OCI-LY1 (cell line): ENCODE measurements around the gene GMEB2.
"Not testable (repeated sequence)": the region's sequence is repeated elsewhere in the genome, so short reads cannot be mapped to it uniquely, and the experiment has no call there.

Source experiments
- EZH2 ChIP-seq: fragments of 200-600 bp; sonication (generic), shearing (Covaris generic); IDR thresholded peaks from 2 replicates; pipeline ENCODE4 v1.8.0; 2017; ENCODE audit warnings: borderline replicate concordance, mixed run types, mild to moderate bottlenecking, antibody characterized with exemption, low read length, moderate library complexity, mixed read lengths
- TF ChIP-seq, protein P1 (sequence below): fragments of 200-600 bp; sonication (generic), shearing (Covaris generic); IDR thresholded peaks from 2 replicates; pipeline ENCODE4 v1.5.1; 2017; ENCODE audit warnings: mild to moderate bottlenecking, antibody characterized with exemption, low read length, moderate library complexity, mixed read lengths

- TF ChIP-seq, protein P1, sequence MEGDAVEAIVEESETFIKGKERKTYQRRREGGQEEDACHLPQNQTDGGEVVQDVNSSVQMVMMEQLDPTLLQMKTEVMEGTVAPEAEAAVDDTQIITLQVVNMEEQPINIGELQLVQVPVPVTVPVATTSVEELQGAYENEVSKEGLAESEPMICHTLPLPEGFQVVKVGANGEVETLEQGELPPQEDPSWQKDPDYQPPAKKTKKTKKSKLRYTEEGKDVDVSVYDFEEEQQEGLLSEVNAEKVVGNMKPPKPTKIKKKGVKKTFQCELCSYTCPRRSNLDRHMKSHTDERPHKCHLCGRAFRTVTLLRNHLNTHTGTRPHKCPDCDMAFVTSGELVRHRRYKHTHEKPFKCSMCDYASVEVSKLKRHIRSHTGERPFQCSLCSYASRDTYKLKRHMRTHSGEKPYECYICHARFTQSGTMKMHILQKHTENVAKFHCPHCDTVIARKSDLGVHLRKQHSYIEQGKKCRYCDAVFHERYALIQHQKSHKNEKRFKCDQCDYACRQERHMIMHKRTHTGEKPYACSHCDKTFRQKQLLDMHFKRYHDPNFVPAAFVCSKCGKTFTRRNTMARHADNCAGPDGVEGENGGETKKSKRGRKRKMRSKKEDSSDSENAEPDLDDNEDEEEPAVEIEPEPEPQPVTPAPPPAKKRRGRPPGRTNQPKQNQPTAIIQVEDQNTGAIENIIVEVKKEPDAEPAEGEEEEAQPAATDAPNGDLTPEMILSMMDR, result not testable (repeated sequence)
- not testable (repeated sequence) for TF ChIP-seq EZH2
Measured at GRCh38 chr20:63630956-63631355, 4.1 kb upstream of the GMEB2 start.
